HEK293 (cell line): ENCODE results near the gene HNRNPC.

Source experiments
- CTCF ChIA-PET: fragments of 350-600 bp; formaldehyde crosslinking; extraction: SDS; loops from one replicate; lab custom pipeline; 2021; ENCODE audit warnings: antibody characterized with exemption; lab: Yijun Ruan, JAX
- POLR2A ChIA-PET: fragments of 300-600 bp; formaldehyde crosslinking; extraction: SDS; loops from one replicate; lab custom pipeline; 2020; ENCODE audit warnings: antibody characterized with exemption, inconsistent platforms; lab: Yijun Ruan, JAX
- H3K27ac ChIP-seq: fragments of 200-500 bp; sonication (Bioruptor generic); 2 replicates; pipeline ENCODE4 v1.5.1; 2014; ENCODE audit warnings: low read depth, low read length, control low read depth, inconsistent platforms; ENCODE audit errors: extremely low read depth
- H3K36me3 ChIP-seq, 2 experiments: fragments of 200-500 bp in 1 of 2; sonication (Bioruptor generic) in 1 of 2; 1 replicate in 1 of 2; 2 replicates in 1 of 2; pipeline ENCODE4 v1.5.1; 2014 to 2017; ENCODE audit warnings: inconsistent platforms in 2 of 2, low read length in 2 of 2; ENCODE audit not compliant: control insufficient read depth in 2 of 2, insufficient read depth in 1 of 2
- H3K4me1 ChIP-seq: fragments of 200-500 bp; sonication (Bioruptor generic); 2 replicates; pipeline ENCODE4 v1.5.1; 2014; ENCODE audit warnings: mild to moderate bottlenecking, low read length, inconsistent platforms; ENCODE audit not compliant: control insufficient read depth, insufficient read depth
- H3K4me3 ChIP-seq: 2 replicates; pipeline ENCODE4 v1.5.1; 2011; ENCODE audit warnings: low read depth, mild to moderate bottlenecking, control low read depth, low read length, moderate library complexity
- H3K9me3 ChIP-seq: fragments of 200-500 bp; sonication (Bioruptor generic); 2 replicates; pipeline ENCODE4 v1.5.1; 2014; ENCODE audit warnings: low read depth, low read length, inconsistent platforms; ENCODE audit not compliant: control insufficient read depth, insufficient read depth
- BCL11A ChIP-seq: fragments of 450-650 bp; formaldehyde crosslinking; IDR thresholded peaks from 2 replicates; pipeline ENCODE4 v1.5.1; 2016; ENCODE audit warnings: low read depth, missing biosample characterization, missing genetic modification characterization
- HIC1 ChIP-seq: fragments of 450-650 bp; formaldehyde crosslinking; IDR thresholded peaks from 2 replicates; pipeline ENCODE4 v1.5.1; 2016; ENCODE audit warnings: missing biosample characterization, missing genetic modification characterization
- HOXA7 ChIP-seq: sonication (generic); formaldehyde crosslinking; IDR thresholded peaks from 2 replicates; pipeline ENCODE4 v1.8.1; 2022; ENCODE audit warnings: missing genetic modification reagents, borderline replicate concordance
- KLF9 ChIP-seq: fragments of 450-650 bp; formaldehyde crosslinking; IDR thresholded peaks from 2 replicates; pipeline ENCODE4 v1.5.1; 2016; ENCODE audit warnings: missing biosample characterization, missing genetic modification characterization, low read depth
- SCRT2 ChIP-seq: fragments of 450-650 bp; formaldehyde crosslinking; IDR thresholded peaks from 2 replicates; pipeline ENCODE4 v1.5.1; 2016; ENCODE audit warnings: missing biosample characterization, missing genetic modification characterization
- YY2 ChIP-seq: fragments of 450-650 bp; formaldehyde crosslinking; IDR thresholded peaks from 2 replicates; pipeline ENCODE4 v1.5.1; 2016; ENCODE audit warnings: missing biosample characterization, missing genetic modification characterization
- ZBTB17 ChIP-seq: fragments of 450-650 bp; formaldehyde crosslinking; IDR thresholded peaks from 2 replicates; pipeline ENCODE4 v1.5.1; 2016; ENCODE audit warnings: missing biosample characterization, missing genetic modification characterization
- ZBTB21 ChIP-seq: fragments of 450-650 bp; formaldehyde crosslinking; IDR thresholded peaks from 2 replicates; pipeline ENCODE4 v1.5.1; 2017; ENCODE audit warnings: missing biosample characterization, missing genetic modification characterization
- ZBTB48 ChIP-seq: fragments of 450-650 bp; formaldehyde crosslinking; IDR thresholded peaks from 2 replicates; pipeline ENCODE4 v1.5.1; 2016; ENCODE audit warnings: missing biosample characterization, missing genetic modification characterization
- ZNF132 ChIP-seq: fragments of 450-650 bp; formaldehyde crosslinking; IDR thresholded peaks from 2 replicates; pipeline ENCODE4 v1.5.1; 2017; ENCODE audit warnings: missing biosample characterization, missing genetic modification characterization, borderline replicate concordance
- ZNF184 ChIP-seq: fragments of 450-650 bp; IDR thresholded peaks from 2 replicates; pipeline ENCODE4 v1.5.1; 2018; ENCODE audit warnings: missing biosample characterization, mild to moderate bottlenecking, missing genetic modification characterization
- ZNF473 ChIP-seq: fragments of 450-650 bp; formaldehyde crosslinking; IDR thresholded peaks from 2 replicates; pipeline ENCODE4 v1.5.1; 2017; ENCODE audit warnings: missing biosample characterization, missing genetic modification characterization
- ZNF580 ChIP-seq: fragments of 450-650 bp; formaldehyde crosslinking; IDR thresholded peaks from 2 replicates; pipeline ENCODE4 v1.5.1; 2016; ENCODE audit warnings: missing biosample characterization, missing genetic modification characterization
- ZNF624 ChIP-seq: fragments of 450-650 bp; formaldehyde crosslinking; IDR thresholded peaks from 2 replicates; pipeline ENCODE4 v1.5.1; 2017; ENCODE audit warnings: missing biosample characterization, missing genetic modification characterization
- ZNF692 ChIP-seq: fragments of 450-650 bp; formaldehyde crosslinking; IDR thresholded peaks from 2 replicates; pipeline ENCODE4 v1.5.1; 2016; ENCODE audit warnings: missing biosample characterization, missing genetic modification characterization
- ZSCAN23 ChIP-seq: fragments of 450-650 bp; formaldehyde crosslinking; IDR thresholded peaks from 2 replicates; pipeline ENCODE4 v1.5.1; 2016; ENCODE audit warnings: missing biosample characterization, missing genetic modification characterization
- TF ChIP-seq, protein P1 (sequence below): fragments of 450-650 bp; formaldehyde crosslinking; IDR thresholded peaks from 2 replicates; pipeline ENCODE4 v1.5.1; 2016; ENCODE audit warnings: missing biosample characterization, missing genetic modification characterization
- TF ChIP-seq, protein P2 (sequence below): fragments of 450-650 bp; formaldehyde crosslinking; IDR thresholded peaks from 2 replicates; pipeline ENCODE4 v1.5.1; 2016; ENCODE audit warnings: missing biosample characterization, missing genetic modification characterization
- TF ChIP-seq, protein P3 (sequence below): fragments of 450-650 bp; formaldehyde crosslinking; IDR thresholded peaks from 2 replicates; pipeline ENCODE4 v1.5.0; 2017; ENCODE audit warnings: missing biosample characterization, missing genetic modification characterization, borderline replicate concordance
- TF ChIP-seq, protein P4 (sequence below): fragments of 450-650 bp; formaldehyde crosslinking; IDR thresholded peaks from 2 replicates; pipeline ENCODE4 v1.5.1; 2016; ENCODE audit warnings: missing biosample characterization, missing genetic modification characterization

Gene HNRNPC

DNA sequence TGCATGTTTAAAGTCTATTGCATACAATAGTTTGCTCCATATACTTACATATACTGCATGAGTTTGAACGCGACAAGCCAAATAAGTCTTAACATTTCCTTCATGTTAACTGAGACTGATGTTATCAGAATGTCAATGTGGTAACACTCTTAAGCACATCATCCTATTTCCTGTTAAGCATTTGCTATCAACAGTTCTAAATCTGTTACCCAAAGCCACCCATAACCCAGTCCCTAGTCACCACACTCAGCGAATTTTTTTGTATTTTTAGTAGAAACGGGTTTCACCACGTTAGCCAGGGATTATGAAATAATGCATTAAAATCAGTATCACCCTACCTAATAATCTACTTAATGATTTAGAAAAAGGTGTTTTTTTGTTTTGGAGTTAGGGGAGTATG, 39.4 kb downstream of the HNRNPC start (continued):
- TF ChIP-seq, protein P1, sequence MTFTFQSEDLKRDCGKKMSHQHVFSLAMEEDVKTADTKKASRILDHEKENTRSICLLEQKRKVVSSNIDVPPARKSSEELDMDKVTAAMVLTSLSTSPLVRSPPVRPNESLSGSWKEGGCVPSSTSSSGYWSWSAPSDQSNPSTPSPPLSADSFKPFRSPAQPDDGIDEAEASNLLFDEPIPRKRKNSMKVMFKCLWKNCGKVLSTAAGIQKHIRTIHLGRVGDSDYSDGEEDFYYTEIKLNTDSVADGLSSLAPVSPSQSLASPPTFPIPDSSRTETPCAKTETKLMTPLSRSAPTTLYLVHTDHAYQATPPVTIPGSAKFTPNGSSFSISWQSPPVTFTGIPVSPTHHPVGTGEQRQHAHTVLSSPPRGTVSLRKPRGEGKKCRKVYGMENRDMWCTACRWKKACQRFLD (tag by site-specific recombination) = no peak
- no peak for TF ChIP-seq ZNF132 (tag by site-specific recombination)
- TF ChIP-seq, protein P2, sequence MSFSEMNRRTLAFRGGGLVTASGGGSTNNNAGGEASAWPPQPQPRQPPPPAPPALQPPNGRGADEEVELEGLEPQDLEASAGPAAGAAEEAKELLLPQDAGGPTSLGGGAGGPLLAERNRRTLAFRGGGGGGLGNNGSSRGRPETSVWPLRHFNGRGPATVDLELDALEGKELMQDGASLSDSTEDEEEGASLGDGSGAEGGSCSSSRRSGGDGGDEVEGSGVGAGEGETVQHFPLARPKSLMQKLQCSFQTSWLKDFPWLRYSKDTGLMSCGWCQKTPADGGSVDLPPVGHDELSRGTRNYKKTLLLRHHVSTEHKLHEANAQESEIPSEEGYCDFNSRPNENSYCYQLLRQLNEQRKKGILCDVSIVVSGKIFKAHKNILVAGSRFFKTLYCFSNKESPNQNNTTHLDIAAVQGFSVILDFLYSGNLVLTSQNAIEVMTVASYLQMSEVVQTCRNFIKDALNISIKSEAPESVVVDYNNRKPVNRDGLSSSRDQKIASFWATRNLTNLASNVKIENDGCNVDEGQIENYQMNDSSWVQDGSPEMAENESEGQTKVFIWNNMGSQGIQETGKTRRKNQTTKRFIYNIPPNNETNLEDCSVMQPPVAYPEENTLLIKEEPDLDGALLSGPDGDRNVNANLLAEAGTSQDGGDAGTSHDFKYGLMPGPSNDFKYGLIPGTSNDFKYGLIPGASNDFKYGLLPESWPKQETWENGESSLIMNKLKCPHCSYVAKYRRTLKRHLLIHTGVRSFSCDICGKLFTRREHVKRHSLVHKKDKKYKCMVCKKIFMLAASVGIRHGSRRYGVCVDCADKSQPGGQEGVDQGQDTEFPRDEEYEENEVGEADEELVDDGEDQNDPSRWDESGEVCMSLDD (tag by site-specific recombination) = no peak

GRCh38 chr14:21227981-21228380, 41.3 kb downstream of the HNRNPC start:
- Histone ChIP-seq H3K4me3 (no peak overlapping the region), H3K9me3 (no peaks in the 10 kb centered on the region), H3K36me3 (peaks cover 93 to 99% of the 10 kb centered on the region in 2 experiments), H3K27ac (no peak overlapping the region), H3K4me1 (no peaks in the 10 kb centered on the region)
- CTCF ChIA-PET = interaction anchor here (0.6 to 0.8 kb wide), 2 partner anchors 12 to 329 kb away, joined by 3 read pairs; no protein-coding TSS in a partner anchor
- POLR2A ChIA-PET = interaction anchor here (1.1 kb wide), 1 partner anchor 10 kb away, joined by 3 read pairs; no protein-coding TSS in a partner anchor
- TF ChIP-seq, protein P3, sequence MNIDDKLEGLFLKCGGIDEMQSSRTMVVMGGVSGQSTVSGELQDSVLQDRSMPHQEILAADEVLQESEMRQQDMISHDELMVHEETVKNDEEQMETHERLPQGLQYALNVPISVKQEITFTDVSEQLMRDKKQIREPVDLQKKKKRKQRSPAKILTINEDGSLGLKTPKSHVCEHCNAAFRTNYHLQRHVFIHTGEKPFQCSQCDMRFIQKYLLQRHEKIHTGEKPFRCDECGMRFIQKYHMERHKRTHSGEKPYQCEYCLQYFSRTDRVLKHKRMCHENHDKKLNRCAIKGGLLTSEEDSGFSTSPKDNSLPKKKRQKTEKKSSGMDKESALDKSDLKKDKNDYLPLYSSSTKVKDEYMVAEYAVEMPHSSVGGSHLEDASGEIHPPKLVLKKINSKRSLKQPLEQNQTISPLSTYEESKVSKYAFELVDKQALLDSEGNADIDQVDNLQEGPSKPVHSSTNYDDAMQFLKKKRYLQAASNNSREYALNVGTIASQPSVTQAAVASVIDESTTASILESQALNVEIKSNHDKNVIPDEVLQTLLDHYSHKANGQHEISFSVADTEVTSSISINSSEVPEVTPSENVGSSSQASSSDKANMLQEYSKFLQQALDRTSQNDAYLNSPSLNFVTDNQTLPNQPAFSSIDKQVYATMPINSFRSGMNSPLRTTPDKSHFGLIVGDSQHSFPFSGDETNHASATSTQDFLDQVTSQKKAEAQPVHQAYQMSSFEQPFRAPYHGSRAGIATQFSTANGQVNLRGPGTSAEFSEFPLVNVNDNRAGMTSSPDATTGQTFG (tag by site-specific recombination) = no peak
- TF ChIP-seq YY2 (tag by site-specific recombination) (no peak), ZNF692 (tag by site-specific recombination) (no peak), HIC1 (tag by site-specific recombination) (no peak), ZNF473 (tag by site-specific recombination) (no peak)

- Histone ChIP-seq H3K9me3 (no peaks in the 10 kb centered on the region), H3K4me1 (no peaks in the 10 kb centered on the region), H3K36me3 (peaks cover 93 to 99% of the 10 kb centered on the region in 2 experiments), H3K4me3 (no peak overlapping the region), H3K27ac (no peak overlapping the region)
- ChIA-PET POLR2A (no interaction called here), CTCF (interaction anchor here (0.6 kb wide), 1 partner anchor 686 kb away, joined by 3 read pairs; no protein-coding TSS in a partner anchor)
- TF ChIP-seq SCRT2 (no peak), ZBTB17 (tag by site-specific recombination) (no peak), ZNF580 (no peak), KLF9 (no peak), ZNF624 (tag by site-specific recombination) (no peak), ZNF184 (tag by site-specific recombination) (no peak), BCL11A (tag by site-specific recombination) (no peak), ZSCAN23 (tag by site-specific recombination) (no peak), HOXA7 (CRISPR knock-in tag) (no peak), ZBTB21 (tag by site-specific recombination) (no peak), ZBTB48 (tag by site-specific recombination) (no peak)
- TF ChIP-seq, protein P4, sequence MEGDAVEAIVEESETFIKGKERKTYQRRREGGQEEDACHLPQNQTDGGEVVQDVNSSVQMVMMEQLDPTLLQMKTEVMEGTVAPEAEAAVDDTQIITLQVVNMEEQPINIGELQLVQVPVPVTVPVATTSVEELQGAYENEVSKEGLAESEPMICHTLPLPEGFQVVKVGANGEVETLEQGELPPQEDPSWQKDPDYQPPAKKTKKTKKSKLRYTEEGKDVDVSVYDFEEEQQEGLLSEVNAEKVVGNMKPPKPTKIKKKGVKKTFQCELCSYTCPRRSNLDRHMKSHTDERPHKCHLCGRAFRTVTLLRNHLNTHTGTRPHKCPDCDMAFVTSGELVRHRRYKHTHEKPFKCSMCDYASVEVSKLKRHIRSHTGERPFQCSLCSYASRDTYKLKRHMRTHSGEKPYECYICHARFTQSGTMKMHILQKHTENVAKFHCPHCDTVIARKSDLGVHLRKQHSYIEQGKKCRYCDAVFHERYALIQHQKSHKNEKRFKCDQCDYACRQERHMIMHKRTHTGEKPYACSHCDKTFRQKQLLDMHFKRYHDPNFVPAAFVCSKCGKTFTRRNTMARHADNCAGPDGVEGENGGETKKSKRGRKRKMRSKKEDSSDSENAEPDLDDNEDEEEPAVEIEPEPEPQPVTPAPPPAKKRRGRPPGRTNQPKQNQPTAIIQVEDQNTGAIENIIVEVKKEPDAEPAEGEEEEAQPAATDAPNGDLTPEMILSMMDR (tag by site-specific recombination) = no peak
These were observed 42.1 kb downstream of the HNRNPC start for GRCh38 chr14:21227150-21227549.
